ENCODE data around the gene ABCD4. TPM values are rescaled to one million over a fixed set of nuclear protein-coding genes. Genes with fewer than 3 reads are reported as not detected.
"Not testable (repeated sequence)": the region's sequence is repeated elsewhere in the genome, so short reads cannot be mapped to it uniquely, and the experiment has no call there.

ABCD4 gene
- total RNA-seq, 1 experiment from 2014 or later = 15.5 TPM

DNA sequence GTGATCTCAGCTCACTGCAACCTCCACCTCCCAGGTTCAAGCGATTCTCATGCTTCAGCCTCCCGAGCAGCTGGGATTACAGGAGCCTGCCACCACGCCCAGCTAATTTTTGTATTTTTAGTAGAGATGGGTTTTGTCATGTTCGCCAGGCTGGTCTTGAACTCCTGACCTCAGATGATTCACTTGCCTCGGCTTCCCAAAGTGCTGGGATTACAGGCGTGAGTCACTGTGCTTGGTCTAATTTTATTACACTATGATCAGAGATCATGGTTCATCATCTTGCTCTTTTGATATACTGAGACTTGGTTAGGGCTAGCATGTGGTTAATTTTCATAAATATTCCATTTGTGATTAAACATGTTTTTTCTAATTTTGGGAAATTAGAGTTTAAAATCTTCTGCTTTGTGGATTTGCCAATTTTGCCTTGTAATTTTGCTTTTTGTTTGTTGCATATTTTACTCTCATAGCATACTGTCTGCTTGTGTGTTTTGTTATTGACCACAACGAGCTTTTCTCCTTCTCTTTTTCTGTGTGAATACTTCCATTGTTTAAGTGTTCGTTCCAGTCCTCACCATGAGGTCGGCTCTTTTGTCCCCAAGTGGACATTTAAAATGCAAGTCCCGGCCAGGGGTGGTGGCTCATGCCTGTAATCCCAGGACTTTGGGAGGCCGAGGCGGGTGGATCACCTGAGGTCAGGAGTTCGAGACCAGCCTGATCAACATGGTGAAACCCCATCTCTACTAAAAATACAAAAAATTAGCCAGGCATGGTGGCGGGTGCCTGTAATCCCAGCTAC lies 32.2 kb downstream of the ABCD4 start:
- DNase-seq (ENCODE audit: low read depth, low spot score) = peak; percentile 78
- in situ Hi-C loops (cut with HindIII; ENCODE audit: low pct_unique_long_range_greater_than_20kb, low sequenced_read_pairs) = not testable (repeated sequence)

DNA sequence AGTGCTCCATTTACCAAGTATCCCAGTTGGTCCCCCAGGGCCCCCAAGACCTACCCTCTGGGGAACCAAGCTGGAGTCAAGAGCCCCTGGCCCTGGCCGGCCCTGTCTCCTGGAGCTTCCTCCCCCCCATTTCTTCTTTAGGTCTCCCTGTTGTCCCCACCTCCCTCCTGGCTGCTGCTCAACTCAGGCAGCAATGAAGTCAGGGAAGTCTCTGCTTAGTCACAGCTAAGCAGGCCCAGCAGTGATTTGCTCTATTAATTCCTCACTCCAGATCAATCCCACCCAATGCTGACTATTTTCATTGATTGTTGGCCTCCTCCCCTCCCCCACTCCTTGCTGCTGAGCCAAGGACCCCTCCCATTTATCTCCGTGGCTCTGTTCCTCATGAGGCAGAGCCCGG lies 35.1 kb downstream of the ABCD4 start:
- DNase-seq (ENCODE audit: low read depth, low spot score) = no peak
- in situ Hi-C loops (cut with HindIII; ENCODE audit: low pct_unique_long_range_greater_than_20kb, low sequenced_read_pairs) = no loop called here

DNA sequence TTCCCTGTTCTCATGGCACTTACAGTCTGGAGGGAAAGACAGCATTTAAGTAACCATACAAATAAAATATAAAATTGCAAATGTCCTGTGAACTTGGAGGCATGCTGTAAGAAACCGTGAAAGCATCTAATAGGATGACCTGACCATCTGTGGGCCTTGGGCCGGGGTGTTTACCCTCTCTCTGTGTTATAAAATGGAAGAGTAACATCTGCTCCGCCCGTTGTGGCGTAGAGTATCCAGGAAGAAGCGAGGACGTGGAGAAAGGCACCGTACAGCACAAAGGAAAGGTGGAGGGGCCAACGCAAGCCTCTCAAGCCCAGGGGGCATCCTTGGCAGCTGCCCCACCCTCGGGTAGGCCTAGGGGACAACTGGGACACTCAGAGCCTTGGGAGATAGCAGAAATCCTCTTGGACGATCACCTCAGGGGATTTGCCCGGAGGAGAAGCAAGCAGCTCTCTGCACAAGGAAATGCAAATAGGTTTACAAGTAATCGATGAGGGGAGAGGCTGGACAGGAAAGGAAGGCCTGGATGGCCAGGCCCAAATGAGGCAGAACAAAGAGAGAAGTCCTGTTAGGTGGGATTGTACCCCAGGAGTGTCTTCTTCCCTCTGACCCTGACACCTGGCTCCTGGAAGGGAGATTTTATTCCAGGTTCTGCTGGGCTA lies 37.3 kb downstream of the ABCD4 start:
- DNase-seq (ENCODE audit: low read depth, low spot score) = no peak
- in situ Hi-C loops (cut with HindIII; ENCODE audit: low pct_unique_long_range_greater_than_20kb, low sequenced_read_pairs) = no loop called here

DNA sequence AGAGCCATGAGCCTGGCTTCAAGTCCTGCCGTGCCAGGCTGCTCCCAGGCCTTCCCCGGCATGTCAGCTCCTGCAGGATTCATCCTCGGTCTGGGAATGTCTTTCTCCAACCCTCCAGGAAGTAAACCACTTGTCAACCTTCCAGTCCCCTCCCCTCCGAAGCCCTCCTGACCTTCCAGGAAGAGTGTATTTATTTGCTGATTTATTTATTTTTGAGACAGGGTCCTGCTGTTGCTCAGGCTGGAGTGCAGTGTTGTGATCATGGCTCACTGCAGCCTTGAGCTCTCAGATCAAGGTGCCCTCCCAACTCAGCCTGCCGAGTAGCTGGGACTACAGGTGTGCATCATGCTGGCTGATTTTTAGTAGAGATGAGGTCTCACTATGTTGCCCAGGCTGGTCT lies 38.8 kb downstream of the ABCD4 start:
- no peak for DNase-seq (ENCODE audit: low read depth, low spot score)
- in situ Hi-C loops (cut with HindIII; ENCODE audit: low pct_unique_long_range_greater_than_20kb, low sequenced_read_pairs) = no loop called here

DNA sequence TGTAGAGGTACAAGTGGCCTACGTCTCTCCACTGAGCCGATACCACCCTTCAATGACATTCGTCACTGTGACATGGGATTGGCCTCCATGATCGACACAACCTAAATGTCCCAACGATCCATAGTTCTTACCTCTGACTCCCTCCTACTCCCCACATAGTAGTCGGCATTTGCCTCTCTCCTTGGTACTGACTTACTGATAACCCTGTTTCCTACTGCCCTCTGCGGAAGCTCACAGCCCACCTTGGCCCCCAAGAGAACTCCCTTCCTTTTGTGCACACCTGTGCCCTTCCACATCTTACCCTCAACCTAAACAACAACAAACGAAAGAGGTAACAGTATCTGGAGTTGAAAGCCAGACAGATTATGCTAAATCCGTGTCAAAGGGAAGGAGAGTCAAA lies 39.6 kb downstream of the ABCD4 start:
- in situ Hi-C loops (cut with HindIII; ENCODE audit: low pct_unique_long_range_greater_than_20kb, low sequenced_read_pairs) = no loop called here
- no peak for DNase-seq (ENCODE audit: low read depth, low spot score)

DNA sequence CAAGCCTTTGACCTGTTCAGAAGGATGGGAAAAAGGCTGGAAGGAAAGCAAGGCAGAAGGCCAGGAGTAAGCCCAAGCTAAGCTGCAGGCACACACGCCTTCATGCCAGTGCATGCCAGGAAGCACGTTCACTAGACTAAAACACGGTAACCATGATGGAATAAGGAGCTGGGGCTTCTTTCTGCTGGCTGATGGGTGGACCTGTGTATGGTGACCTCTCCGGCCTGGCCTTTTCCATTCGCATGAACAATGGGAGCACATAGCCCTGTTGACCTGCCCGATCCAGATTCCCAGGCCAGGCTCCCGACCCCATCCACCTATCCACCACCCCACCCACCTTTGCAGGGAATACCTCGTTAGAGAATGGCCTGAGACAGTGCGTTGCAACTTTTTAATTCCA lies 40.7 kb downstream of the ABCD4 start:
- no peak for DNase-seq (ENCODE audit: low read depth, low spot score)
- in situ Hi-C loops (cut with HindIII; ENCODE audit: low pct_unique_long_range_greater_than_20kb, low sequenced_read_pairs) = no loop called here

DNA sequence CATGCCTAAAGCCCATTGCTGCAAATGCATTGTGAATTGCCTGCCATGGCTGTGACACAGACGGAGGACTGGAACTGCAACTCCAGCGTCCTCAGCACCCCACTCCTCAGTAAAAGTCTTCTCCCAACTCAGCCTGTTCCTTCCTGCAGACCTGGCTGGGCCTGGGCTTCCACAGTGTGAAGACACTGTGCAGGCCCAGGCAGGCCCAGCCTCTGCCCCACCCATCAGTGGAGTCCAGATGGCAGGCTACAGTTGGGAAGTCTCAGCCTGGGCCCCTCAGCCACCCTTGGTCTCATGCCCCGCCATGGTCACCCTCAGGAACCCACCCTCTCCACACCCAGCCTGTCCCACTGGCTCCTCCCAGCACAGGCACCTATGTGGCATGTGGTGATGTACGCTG lies 41.4 kb downstream of the ABCD4 start:
- no peak for DNase-seq (ENCODE audit: low read depth, low spot score)
- in situ Hi-C loops (cut with HindIII; ENCODE audit: low pct_unique_long_range_greater_than_20kb, low sequenced_read_pairs) = no loop called here

DNA sequence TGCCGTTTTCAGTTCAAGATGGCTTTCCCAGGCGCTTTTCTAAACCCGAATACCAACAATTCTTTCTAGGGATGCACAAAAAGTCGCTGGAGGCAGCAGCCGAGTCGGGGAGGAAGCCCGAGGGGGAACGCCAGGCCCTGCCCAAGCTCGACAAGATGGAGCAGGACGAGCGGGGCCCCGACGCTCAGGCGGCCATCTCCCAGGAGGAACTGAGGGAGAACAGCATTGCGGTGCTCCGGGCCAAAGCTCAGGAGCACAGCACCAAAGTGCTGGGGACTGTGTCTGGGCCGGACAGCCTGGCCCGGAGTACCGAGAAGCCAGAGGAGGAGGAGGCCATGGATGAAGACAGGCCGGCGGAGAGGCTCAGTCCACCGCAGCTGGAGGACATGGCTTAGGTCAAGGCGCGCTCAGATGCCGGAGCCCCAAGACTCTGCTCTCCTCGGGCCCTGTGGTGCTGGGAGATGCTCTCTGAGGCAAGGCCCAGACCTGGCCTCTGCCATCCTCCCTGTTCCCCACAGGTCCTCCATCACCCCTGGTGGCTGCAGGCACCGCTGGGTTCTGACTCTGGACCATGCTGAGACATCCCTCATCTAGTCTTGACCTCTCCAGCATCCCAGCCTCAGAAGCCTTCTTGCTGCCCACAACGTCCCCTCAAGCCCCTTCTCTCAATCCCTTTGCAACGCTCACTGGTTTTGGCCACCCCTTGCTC lies 42.1 kb downstream of the ABCD4 start:
- no peak for DNase-seq (ENCODE audit: low read depth, low spot score)
- in situ Hi-C loops (cut with HindIII; ENCODE audit: low pct_unique_long_range_greater_than_20kb, low sequenced_read_pairs) = no loop called here

DNA sequence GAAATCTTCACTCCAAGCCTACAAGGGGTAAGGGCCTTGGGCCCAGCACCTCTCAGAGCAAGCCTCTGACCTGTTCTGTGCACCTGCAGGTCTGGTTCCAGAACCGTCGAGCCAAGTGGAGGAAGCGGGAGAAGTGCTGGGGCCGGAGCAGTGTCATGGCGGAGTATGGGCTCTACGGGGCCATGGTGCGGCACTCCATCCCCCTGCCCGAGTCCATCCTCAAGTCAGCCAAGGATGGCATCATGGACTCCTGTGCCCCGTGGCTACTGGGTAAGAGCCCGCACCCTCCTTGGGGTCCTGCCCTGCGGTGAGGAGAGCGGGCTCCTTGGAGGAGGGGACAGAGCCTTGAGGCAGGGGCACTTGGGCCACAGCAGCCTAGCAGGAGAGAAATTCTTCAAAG lies 43.2 kb downstream of the ABCD4 start:
- in situ Hi-C loops (cut with HindIII; ENCODE audit: low pct_unique_long_range_greater_than_20kb, low sequenced_read_pairs) = no loop called here
- no peak for DNase-seq (ENCODE audit: low read depth, low spot score)

DNA sequence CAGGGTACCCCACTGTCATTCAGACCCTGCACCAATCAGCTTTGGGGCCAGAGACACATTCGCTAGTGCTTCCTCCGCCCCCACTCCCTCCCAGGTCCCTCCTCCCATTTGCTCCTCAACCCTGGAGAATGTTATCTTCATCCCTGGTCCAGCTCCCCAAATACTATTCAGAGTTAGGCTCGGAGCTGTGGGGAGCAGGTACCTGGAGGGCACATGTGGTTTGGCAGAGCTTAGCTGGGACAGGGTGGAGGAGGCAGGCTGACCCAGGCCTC lies 44.0 kb downstream of the ABCD4 start:
- in situ Hi-C loops (cut with HindIII; ENCODE audit: low pct_unique_long_range_greater_than_20kb, low sequenced_read_pairs) = no loop called here
- no peak for DNase-seq (ENCODE audit: low read depth, low spot score)

DNA sequence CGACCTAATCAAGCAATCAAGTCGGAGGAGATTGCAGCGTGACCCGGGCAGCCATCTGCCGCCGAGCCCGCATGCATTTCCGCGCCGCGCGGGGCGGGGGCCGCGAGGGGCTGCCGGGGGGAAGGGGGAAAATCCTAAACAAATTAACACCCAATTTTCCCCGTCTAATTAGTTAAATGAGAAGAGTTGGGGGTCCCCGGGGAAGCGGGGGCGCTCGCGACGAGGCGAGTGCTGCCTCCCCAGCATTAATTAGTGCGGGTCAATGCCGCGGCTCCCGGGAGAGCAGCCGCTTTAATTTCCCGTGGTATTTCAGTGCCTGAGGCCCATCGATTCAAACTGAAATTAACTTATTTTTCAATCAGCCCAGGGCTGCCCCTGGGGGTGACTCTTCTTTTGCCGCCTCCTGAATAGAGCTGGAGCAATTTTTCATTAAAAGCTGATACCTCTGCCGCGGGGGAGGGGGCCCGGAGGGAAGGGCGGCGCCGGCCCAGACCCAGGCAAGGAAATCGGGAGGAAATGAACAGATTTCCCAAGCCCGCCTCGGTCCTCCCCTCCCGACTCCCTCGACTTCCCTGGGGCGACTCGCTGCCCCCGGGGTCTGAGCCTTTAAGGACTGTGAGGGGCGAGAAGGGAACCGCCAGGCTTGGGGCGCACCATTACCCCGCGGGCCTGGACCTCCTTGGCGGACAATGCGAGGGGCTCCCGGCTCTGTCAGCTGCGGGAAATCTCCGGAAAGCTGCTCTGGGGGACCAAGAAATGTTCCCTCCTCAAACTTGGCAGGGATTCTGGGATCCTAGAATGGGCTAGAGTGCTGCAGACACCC lies 44.6 kb downstream of the ABCD4 start:
- in situ Hi-C loops (cut with HindIII; ENCODE audit: low pct_unique_long_range_greater_than_20kb, low sequenced_read_pairs) = no loop called here
- no peak for DNase-seq (ENCODE audit: low read depth, low spot score)

DNA sequence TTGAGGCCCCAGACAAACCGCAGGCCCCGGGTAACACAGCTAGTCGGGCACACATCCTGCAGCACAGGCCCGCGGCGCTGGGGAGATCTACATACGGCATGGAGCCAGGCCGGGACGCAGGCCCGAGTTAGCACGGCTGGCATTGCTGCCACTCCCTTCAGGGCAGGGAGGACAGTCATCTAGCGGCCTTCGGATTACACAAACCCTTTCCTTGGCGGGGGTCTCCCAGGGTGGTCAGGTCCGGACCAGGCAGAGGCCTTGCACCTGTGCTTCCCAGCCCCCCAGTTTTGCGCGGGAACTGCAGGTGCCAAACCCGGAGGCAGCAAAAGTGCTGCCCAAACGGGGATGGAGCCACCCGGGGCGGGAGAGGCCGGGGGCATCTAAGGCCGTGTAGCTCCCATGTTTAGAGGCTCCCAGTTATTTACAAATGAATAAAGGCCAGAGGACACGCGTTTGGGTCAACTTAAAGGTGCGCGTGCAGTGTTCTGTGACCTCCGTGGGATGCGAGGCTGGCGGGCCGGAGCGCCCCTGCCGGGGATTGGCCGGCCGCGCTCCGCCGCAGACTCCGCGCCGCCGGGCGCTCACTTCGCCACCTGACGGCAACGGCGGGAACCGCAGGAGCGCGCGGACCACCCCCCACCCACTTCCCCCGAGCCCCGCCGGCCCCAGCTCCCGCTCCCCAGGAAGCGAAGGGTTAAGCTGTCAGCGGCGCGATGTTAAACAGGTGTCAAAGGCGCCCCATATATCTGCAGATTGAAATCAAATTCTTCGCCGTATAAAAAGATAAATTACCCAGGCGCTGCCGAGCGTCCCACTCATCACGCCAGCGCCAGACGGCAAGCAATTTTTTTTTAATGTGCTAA lies 45.4 kb downstream of the ABCD4 start:
- DNase-seq (ENCODE audit: low read depth, low spot score) = peak; percentile 32
- in situ Hi-C loops (cut with HindIII; ENCODE audit: low pct_unique_long_range_greater_than_20kb, low sequenced_read_pairs) = no loop called here

DNA sequence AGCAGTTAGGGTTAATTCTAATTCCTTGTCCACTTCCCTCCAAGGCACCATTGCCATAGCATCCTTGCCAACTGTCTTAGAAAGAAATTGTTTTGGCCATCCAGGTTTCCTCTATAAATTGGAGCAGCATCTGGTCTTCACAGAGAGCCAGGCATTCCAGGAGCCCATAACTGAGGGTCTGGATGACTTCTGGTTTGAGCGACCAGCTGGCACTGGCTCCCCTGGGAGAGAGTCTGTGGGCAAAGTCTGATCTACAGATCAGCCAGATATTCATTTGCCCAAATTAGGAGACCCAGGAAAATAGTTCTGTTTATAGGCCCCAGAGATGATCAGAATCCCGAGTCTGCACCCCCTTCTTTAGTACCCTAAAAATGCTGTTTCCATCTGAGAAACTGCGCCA lies 47.5 kb downstream of the ABCD4 start:
- DNase-seq (ENCODE audit: low read depth, low spot score) = no peak
- in situ Hi-C loops (cut with HindIII; ENCODE audit: low pct_unique_long_range_greater_than_20kb, low sequenced_read_pairs) = no loop called here

DNA sequence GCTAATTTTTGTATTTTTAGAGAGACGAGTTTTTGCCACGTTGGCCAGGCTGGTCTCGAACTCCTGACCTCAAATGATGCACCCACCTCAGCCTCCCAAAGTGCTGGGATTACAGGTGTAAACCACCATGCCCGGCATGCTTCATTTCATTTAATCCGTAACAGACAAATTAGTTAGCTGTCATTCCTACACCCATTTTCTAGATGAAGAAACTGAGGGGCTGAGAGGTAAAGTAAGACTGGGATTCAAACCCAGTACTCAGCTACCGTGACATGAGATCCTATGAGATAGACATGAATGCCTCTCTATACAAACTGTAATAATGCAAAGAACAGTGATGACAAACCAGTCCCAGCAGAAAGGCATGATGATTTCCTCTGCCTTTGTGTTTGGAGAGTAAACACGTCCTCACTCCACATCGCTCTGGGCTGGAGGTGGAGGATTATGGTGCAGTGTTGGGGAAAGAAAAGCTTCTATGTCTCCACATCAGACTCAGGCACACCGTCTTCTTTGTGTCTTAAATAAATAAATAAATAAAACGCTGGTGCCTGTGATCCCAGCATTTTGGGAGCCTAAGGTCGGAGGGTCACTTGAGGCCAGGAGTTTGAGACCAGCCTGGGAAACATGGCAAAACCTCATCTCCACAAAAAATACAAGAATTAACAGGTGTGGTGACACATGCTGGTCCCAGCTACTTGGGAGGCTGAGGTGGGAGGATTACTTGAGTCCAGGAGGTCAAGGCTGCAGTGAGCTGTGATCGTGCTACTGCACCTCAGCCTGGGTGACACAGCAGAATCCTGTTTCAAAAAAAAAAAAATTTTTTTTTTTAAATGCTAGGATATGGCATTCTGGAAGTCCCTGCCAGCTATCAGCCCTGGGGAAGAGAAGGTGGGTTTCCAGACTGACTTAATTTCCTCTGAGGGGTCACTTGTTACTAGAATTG lies 53.0 kb downstream of the ABCD4 start:
- DNase-seq (ENCODE audit: low read depth, low spot score) = no peak
- in situ Hi-C loops (cut with HindIII; ENCODE audit: low pct_unique_long_range_greater_than_20kb, low sequenced_read_pairs) = no loop called here

DNA sequence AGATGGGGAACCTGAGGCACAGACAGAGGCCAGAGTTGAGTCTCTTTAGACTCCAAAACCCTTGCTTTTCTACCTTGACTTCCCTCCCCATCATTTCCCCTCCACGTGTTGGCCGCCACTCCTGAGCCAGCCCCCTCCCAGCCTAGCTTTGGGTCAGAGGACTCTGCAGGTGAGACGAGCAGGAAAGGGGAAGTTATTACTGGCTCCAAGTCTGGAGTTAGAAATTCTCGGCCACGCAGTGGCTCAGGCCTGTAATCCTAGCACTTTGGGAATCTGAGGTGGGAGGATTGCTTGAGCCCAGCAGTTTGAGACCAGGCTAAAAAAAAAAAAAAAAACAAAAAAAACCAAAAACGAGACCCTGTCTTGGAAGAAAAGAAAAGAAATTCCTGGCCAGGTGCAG lies 54.7 kb downstream of the ABCD4 start:
- in situ Hi-C loops (cut with HindIII; ENCODE audit: low pct_unique_long_range_greater_than_20kb, low sequenced_read_pairs) = no loop called here
- DNase-seq (ENCODE audit: low read depth, low spot score) = no peak

DNA sequence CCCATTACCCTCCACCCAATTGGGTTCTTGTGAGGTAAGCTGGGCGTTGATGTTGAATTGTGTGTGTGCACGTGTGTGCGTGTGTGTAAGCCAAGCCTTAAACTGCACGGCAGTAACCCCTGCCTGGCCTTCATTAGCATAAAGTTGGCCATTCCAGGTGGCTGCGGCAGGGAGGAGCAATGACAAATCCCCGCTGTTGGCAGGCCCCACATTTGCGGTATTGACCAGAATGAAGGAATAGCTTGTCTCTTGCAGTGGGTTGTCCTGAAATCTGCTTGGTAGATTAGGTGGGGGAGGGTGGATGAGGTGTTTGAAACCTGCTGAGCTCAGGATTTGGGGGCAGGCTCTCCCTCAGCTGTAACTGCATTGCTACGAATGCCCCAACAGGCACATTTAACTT lies 56.2 kb downstream of the ABCD4 start:
- DNase-seq (ENCODE audit: low read depth, low spot score) = no peak
- in situ Hi-C loops (cut with HindIII; ENCODE audit: low pct_unique_long_range_greater_than_20kb, low sequenced_read_pairs) = no loop called here
